ENCODE data around the gene GANAB.
"Not testable (repeated sequence)": the region's sequence is repeated elsewhere in the genome, so short reads cannot be mapped to it uniquely, and the experiment has no call there.

GANAB gene

DNA sequence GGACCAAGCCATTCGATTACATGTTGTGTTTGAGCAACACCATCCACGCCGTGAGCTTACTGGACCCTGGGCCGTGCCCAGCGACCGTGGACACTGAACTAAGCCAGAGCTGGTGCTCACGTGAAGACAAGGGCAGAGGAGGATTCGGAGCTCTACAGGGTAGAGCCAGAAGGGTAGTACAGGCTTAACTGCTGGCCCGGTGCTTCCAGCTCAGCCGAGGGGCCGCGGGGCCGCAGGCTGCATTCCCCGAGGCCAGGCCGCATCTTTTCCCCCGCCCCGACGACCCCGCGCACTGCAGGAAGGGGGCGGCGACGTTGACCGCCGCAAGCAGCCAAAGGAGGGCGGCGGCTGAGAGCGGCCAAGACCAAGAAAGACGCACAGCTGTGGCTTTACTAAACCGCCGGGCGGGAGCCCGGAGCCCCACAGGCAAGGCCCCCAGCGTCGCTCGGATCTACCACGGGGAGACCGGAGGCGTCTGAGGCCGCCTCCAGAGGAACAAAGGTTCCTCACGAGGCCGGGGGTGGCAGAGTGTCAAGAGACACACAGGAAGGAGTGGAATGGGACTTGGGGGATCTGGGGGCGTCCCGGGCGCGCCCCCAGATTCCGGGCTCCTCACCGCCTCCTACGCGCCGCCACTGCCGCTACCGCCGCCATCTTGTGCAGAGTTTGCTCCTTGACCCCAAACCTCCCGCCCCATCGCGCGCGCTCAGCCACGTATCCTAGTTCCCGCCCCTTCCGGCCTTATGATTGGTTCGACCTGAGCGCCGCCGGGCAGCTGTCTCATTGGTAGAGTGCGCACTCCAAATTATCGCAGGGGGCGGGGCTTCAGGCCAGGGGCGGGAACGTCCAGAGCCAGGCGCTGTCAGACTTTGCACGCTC is at the start of gene GANAB:
GANAB (minus strand) TSS at position 668 of the 879 bp plus-strand sequence; CDS start at position 654, 14 bp downstream.
- DNase-seq: peak; percentile 82

DNA sequence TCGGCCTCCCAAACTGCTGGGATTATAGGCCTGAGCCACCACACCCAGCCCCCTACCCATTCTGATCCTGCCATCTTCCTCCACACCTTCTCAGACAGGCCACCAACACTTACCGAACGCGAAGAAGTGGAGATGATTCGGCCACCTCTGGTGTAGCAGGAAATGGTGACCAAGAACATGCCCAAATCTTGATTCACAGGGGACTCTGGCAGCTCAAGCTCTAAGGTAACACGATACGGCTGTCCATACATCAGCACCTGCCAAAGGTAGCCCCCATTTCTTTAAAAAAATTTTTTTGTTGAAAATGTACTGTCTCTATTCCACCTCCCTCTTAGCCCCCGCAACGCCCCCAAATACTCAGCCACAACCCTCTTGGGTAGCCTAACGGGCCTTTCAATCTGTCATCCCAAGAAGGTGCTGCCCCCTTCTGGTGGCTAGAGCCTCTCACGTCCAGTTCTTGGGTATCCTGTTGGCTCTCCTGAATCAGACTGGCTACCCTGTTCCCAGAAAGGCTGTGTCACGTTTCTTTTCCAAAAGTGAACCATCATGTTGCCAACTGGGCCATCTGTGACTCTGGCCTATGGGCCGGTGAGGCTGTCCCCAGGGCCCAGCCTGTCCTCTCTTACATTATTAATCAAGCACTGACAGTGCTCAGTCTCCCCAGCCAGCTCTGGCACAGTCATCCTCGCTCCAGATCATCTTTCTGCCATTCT is 48.2 kb upstream of the GANAB start:
- no peak for DNase-seq

DNA sequence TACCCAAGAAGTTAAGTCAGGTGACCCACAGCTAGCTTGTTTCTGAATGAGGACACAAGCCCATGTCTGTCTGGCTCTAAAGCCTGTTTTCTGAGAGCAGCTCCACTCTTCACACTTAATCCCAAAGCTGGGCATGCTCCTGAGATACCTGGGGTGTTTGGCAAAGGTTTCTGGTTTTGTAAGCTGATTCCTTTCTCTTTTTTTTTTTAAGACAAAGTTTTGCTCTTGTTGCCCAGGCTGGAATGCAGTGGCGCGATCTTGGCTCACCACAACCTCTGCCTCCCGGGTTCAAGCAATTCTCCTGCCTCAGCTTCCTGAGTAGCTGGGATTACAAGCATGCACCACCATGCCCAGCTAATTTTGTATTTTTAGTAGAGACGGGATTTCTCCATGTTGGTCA is 47.2 kb upstream of the GANAB start:
- not testable (repeated sequence) for DNase-seq

DNA sequence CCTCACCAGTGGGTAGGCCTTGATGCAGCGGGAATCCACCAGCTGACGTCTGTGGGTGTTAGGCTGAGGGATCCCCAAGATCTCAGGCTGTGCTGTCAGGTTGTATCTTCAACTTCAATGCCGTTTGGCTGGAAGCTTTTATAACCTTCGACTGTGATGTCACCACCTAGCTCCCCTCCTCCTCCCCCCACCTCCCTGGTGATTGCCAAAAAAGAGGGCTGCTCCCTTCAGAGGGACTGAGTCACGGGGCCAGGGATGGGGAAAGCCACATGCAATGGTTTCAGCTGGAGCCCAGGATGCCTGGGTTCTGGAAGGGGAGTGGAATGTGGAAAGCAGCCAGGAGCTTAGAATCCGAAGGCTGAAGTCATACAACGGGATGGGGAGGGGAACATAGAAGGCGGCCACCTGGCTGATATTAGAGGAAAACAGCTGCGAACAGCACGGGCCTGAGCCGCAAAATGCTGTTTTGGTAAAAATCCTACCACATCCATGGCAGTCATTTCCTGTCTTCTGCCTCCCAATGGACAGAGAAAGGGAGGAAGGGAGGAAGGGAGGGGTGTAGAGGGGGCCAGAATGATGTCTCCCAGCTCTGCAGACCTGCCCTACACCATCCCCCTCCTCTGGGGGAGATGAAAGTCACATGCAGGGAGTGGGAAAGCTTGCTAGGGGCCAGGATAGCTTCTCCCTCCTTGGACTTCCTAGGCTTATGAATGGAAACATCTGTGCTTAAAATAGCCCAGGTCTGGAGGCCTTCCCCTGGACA is 43.2 kb upstream of the GANAB start, which contains the start of gene LRRN4CL:
LRRN4CL (minus strand) TSS at position 110 of the 763 bp plus-strand sequence. CDS start 1,022 bp downstream, outside the sequence.
- no peak for DNase-seq

DNA sequence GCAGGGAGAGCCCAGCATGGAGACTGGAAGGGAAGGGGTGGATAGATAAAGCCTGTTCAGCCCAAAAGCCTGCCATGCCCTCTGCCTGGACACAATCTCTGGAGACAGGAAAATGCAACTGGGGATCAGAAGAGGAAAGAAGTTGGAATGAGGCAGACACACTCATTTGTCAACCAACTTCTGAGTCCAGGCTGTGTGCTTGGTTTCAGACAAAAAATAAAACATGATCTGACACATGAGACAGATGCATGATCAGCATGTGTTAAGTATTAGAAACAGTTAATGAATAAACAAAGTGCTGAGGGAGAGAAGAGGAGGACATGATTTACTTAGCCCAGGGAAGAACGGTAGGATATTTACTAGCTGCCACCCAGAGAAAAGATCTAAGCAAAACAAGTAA is 42.1 kb upstream of the GANAB start:
- no peak for DNase-seq

DNA sequence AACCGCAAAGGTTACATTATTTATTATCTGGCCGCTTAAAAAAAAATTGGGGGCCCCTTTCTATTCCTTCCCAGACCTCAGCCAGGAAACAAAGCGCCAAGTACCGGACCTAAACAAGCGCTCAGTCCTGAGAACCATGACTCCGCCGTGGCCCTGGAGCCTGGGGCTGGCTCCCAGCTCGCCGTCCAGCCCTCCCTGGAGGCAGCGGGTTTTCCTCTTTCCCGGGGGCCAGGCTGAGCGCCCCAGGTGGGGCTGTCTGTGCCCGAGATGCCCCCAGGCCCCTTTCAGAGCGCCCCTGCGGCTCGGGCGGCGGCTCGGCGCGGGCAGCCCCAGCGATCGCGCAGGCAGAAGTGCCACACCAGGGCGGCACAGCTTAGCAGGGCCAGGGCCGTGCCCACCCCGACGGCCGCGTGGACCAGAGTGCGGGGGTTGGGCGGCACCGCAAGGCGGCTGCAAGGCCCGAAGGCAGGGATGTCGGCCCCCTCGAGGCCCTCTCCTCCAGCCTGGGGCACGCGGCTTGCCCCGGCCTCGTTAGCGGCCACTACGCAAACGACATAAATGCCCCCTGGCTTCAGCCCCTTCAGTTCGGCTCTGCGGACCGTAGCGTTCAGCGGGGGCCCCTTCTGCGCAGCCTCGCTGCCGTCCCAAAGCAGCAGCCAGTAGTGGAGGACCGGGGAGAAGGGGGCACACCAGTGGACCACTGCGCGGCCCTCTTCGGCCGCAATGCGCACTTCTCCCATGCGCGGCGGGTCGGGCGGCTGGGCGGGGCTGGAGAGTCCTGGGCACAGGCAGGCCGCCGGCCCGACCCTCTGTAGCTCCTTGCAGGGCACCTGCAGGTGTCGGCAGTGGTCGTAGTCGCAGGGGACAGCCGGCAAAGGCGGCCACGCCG is 41.3 kb upstream of the GANAB start:
- no peak for DNase-seq

DNA sequence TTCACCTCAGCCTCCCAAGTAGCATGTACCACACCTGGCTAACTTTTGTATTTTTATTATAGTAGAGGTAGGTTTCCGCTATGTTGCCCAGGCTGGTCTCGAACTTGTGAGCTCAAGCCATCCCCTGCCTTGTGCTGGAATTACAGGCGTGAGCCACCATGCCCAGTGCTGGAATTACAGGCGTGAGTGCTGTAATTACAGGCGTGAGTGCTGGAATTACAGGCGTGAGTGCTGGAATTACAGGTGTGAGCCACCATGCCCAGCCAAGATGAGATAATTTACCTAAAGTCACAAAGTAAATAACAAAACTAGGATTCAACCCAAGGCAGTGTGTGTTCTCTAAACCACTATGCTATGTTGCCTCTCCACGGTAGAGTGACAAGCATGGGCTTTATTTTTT is 36.1 kb upstream of the GANAB start:
- DNase-seq: no peak

DNA sequence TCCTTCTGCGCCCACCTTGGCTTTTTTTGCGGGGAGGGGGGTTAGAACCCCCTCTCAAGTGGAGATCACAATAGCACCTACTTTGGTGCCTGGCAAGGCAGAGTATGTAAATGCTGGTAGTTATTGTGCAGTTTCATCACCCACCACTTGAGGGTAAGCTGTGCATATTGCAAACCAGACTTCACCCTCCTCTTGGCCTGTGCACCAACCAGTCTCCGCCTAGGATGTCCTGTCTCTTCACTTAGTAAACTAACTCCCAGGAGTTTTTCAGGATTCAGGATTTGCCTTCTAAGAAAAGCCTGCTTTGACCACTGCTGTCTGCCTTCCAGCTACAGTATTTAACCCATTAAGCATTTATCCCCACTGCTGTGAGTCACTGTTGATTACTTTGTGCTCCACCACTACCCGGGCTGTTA is 34.4 kb upstream of the GANAB start:
- peak; percentile 13 for DNase-seq

DNA sequence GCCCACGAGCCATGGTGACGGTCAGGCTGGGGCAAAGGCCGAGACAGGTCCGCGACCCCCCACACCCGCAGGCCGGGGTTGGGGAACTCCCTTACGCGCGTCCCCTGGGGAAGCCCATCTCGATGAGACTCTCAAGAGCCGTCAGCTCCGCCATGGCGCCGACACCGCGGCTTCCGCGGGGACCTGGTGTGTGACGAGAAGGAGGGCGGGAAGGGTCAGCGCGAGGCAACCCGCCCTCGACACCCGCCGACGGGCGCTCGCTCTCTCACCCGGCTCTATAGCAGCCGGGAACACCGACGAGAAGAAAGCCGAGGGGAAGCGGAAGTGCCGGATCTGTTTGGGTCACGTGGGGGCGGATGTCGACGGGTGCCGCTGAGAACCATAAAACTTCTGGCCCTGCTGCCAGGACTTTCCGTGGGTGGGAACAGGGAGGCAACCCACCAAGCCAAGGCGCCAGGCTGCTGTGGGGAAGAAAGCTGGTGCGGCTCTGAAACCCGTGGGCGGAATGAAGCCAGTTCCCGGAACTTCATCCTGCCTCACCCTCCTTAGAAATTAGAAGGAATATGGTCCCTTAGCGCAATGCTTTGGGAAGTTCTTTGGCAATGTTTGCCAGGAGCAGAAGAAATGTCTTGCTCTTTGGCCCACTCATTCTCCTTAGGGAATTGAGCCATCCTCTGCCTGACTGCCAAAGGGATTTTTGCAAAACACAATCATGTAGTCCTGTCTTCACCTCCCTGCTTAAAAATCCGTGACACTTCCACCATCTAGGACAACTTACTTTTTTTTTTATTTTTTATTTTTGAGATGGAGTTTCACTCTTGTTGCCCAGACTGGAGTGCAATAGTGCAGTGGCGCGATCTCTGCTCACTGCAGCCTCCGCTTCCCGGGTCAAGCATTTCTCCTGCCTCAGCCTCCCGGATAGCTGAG is 32.6 kb upstream of the GANAB start, which contains the start of gene UBXN1:
UBXN1 (minus strand) TSS at position 304 of the 927 bp plus-strand sequence; CDS start at position 154, 150 bp downstream.
- DNase-seq: peak; percentile 19

DNA sequence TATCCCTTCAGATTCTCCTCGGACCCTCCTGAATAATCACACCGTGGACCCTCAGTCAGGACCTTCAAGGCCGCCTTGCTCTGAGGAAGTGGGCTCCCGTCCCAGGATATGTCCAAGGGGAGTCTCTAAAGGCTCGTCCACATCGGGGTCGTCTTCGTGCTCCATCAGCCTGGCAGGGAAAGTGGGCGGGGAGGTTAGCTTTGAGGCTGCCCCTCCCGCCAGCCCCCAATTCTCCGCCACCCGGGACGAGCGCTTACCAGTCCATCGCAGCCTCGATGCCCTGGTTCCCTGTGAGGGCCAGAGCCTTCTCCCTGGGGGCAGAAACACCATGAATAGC is 32.0 kb upstream of the GANAB start:
- DNase-seq: no peak

DNA sequence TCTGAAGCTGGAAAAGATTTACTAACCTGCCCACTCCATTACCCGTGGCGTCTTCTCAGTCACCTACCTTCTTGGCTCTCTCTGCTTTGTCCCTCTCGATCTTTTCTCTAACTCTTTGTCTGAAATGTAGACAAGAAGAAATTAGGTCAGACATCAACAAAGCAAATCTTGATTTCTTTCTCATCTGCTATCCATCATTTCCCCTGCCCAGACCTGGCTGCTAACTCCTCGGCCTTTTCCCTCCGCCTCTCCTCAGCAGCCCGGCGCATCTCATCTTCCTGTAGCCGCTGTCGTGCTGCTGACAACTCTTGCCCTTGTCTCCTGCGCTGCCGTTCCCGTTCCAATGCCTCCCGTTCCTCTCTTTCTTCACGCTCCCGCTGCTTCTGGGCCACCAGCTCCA is 31.3 kb upstream of the GANAB start:
- DNase-seq: no peak

DNA sequence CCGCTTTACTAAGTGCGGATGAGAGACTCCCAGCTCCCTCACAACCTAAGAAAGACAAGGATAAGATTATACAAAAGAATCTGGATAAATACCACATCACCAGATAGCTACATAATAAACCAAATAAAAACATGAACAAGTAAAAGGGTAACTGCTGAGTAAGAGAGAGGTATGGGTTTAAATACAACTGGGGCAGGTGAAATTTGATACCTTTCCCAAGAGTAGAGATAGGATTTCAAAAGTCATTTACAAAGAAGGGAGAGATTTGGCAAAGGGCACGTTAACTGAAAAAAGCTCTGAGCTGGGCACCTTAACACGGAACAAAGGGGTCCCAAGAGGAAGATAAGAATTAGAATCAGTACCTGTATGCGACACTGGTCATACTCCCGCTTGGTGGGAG is 30.7 kb upstream of the GANAB start:
- DNase-seq: no peak

DNA sequence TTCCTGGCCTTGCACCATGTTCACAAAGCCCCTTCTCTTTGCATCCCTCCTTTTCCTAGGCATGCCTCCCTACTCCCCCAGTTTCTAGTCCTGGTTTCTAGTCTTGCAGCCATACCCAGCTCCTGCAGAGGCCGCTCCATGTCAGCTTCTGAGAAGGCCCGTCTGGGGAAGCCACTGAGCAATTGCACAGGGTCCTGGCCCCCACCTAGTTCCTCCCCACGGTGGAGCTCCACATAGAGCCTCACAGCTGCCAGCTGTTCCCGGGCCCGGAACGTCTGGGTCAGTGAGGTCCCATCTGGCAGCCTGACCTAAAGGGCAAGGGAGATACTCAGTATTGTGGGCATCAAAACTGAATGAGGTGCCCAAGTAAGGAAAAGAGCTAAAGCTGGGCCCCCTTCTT is 30.3 kb upstream of the GANAB start:
- no peak for DNase-seq

DNA sequence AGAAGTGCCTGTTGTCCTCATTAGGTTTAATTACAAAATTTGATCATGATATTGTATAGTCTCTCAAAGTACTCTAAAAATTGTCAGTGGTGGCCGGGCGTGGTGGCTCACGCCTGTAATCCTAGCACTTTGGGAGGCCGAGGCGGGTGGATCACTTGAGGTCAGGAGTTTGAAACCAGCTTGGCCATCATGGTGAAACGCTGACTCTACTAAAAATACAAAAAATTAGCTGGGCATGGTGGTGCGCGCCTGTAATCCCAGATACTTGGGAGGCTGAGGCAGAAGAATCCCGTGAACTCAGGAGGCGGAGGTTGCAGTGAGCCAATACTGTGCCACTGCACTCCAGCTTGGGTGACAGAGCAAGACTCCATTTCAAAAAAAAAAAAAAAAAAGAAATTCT is 29.0 kb upstream of the GANAB start:
- not testable (repeated sequence) for DNase-seq

DNA sequence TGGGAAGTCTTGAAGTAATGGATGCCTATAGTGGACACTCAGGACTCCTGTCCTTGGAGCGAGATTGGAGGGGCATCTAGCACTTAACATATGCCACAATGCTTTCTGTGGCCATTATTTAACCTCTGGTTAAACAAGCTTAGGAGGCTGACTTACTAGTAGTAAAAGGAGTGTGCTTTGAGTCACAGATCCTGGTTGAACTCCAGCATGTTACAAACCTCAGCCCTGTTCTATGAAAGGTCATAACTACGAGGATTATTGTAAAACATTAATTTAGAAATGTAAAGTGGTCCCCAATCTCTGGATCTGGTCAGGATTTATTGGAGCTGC is 26.7 kb upstream of the GANAB start:
- no peak for DNase-seq

DNA sequence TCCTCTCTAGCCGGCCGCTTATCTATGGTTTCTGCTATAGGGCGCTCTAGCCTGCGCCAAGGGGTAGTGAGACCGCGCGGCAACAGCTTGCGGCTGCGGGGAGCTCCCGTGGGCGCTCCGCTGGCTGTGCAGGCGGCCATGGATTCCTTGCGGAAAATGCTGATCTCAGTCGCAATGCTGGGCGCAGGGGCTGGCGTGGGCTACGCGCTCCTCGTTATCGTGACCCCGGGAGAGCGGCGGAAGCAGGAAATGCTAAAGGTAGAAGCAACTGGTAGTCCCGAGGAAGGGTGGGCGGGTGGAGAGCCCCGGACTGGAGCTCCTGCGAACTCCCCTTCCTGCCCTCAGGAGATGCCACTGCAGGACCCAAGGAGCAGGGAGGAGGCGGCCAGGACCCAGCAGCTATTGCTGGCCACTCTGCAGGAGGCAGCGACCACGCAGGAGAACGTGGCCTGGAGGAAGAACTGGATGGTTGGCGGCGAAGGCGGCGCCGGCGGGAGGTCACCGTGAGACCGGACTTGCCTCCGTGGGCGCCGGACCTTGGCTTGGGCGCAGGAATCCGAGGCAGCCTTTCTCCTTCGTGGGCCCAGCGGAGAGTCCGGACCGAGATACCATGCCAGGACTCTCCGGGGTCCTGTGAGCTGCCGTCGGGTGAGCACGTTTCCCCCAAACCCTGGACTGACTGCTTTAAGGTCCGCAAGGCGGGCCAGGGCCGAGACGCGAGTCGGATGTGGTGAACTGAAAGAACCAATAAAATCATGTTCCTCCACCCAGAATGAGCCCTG is 25.4 kb upstream of the GANAB start, which contains the start of the genes LBHD1 and UQCC3:
LBHD1 (minus strand) TSS at position 660 of the 782 bp plus-strand sequence. CDS start 2,236 bp downstream, outside the sequence.
UQCC3 (plus strand) TSS at position 66 of the 782 bp plus-strand sequence; CDS start at position 139, 73 bp downstream.
- peak; percentile 19 for DNase-seq

DNA sequence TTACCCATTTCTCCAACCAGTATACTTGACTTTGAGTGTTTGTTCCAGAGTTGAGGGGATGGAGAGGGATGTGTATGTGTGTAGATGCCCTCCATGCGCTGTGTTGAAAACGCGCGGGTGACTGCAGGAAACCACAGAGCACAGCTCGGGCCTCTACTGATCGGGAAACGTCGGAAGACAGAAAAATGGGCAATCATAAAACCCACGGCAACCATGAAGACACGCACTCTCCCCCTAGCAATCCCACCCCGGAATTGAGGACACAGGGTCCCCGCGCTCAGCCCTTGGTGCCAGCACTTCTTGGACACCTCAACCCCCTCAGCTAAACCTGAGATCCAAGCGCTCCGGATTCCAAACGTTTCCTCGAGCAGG is 24.8 kb upstream of the GANAB start:
- DNase-seq: no peak

DNA sequence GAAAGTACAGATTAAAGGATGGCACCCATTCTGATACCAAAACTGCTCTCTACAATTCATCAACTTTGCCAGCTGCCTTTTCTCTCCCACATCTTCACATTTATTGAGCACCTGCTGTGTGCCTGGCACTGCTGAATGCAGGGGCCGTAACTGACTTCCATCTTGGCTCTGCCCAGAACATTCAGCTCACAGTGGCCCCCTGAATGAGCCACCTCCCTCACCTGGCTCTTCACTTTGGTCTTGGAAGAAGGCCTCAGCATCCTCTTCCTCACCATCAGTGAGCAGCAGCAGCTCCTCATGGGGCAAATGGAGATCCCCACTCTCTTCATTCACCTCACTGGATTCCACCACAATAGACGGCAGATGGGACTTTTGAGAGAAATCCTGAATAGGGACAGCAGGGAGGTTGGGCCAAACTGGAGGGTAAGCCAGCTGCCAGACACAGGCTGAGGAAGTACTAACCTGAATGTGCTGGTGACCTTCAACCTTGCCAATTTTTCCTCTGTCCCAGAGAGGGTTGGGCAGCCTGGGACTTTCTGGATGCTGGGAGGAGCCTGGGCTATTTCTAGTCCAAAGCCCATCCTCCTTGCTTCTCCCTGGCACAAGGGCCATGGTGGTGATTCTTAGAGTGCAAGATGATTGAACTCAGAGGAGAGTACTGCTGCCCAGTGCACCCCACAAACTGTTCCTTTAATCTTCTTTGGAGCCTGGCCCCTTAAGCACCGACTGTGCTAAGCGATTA is 23.2 kb upstream of the GANAB start:
- DNase-seq: no peak

DNA sequence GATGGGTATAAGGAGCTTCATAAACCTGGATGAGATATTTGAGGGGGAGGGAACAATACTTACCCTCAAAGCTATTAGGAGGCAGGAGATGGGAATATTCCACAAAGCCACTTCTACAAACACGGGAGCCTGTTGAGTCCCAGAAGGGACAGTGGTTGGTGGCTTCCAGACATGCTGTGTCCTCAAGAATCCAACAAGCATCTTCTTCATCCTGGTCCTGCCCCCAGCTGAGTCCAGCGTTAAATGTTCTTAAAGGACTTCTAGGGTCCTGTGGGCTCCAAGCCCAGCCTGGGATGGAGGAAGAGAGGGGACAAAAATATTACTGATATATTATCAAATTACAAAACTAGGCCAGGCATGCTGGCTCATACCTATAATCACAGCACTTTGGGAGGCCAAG is 21.0 kb upstream of the GANAB start:
- no peak for DNase-seq

All from NCI-H2081 treated with DMSO at 0.1 percent for 48 hours (cell line).